Measurements from ENCODE around the gene C7orf57.
"Not testable (repeated sequence)": the region's sequence is repeated elsewhere in the genome, so short reads cannot be mapped to it uniquely, and the experiment has no call there.

The C7orf57 gene

GRCh38 chr7:48035301-48035966 lies at the start of gene C7orf57:
TSS of gene C7orf57 (plus strand) at chr7:48035543. CDS start at chr7:48036309, 766 bp downstream.
- H3K36me3 ChIP-seq (ENCODE audit: control insufficient read depth, insufficient read depth, low read length, severe bottlenecking), result no peaks in the 10 kb centered on the region
- H3K27me3 ChIP-seq (replicated peaks; ENCODE audit: control insufficient read depth, insufficient read depth, low read length), result peaks cover 24% of the 10 kb centered on the region
- H3K9me3 ChIP-seq (ENCODE audit: control insufficient read depth, low read length), result no peaks in the 10 kb centered on the region
- peaks cover 8% of the 10 kb centered on the region for H3K4me1 ChIP-seq (ENCODE audit: control insufficient read depth, insufficient read depth, low read length)
- peak; percentile 96 for DNase-seq (ENCODE audit: low read depth)
- peak within 1 kb of the TSS; percentile 80 for H3K4me3 ChIP-seq (ENCODE audit: low read length)
- no peak within 1 kb of the TSS for H3K9ac ChIP-seq (ENCODE audit: low read length)

GRCh38 chr7:47988496-47989386 lies 46.6 kb upstream of the C7orf57 start:
- no peak overlapping the region for H3K9ac ChIP-seq (ENCODE audit: low read length)
- H3K36me3 ChIP-seq (ENCODE audit: control insufficient read depth, insufficient read depth, low read length, severe bottlenecking), result no peaks in the 10 kb centered on the region
- no peaks in the 10 kb centered on the region for H3K27me3 ChIP-seq (replicated peaks; ENCODE audit: control insufficient read depth, insufficient read depth, low read length)
- no peak overlapping the region for H3K4me3 ChIP-seq (ENCODE audit: low read length)
- H3K9me3 ChIP-seq (ENCODE audit: control insufficient read depth, low read length), result no peaks in the 10 kb centered on the region
- peaks cover 5% of the 10 kb centered on the region for H3K4me1 ChIP-seq (ENCODE audit: control insufficient read depth, insufficient read depth, low read length)
- no peak for DNase-seq (ENCODE audit: low read depth)

- DNase-seq (ENCODE audit: low read depth); H3K9ac ChIP-seq (ENCODE audit: low read length); H3K27me3 ChIP-seq (replicated peaks; ENCODE audit: control insufficient read depth, insufficient read depth, low read length): not testable (repeated sequence)
Measured at GRCh38 chr7:47989607-47990400, 45.5 kb upstream of the C7orf57 start.

GRCh38 chr7:47990592-47990991 lies 44.8 kb upstream of the C7orf57 start:
- Histone ChIP-seq H3K36me3 (ENCODE audit: control insufficient read depth, insufficient read depth, low read length, severe bottlenecking) (no peaks in the 10 kb centered on the region), H3K27me3 (replicated peaks; ENCODE audit: control insufficient read depth, insufficient read depth, low read length) (no peaks in the 10 kb centered on the region), H3K4me3 (ENCODE audit: low read length) (no peak overlapping the region), H3K4me1 (ENCODE audit: control insufficient read depth, insufficient read depth, low read length) (peaks cover 5% of the 10 kb centered on the region), H3K9ac (ENCODE audit: low read length) (no peak overlapping the region), H3K9me3 (ENCODE audit: control insufficient read depth, low read length) (no peaks in the 10 kb centered on the region)
- DNase-seq (ENCODE audit: low read depth), result no peak

More at GRCh38 chr7:47989607-47990400, 45.5 kb upstream of the C7orf57 start:
- H3K4me1 ChIP-seq (ENCODE audit: control insufficient read depth, insufficient read depth, low read length); H3K9me3 ChIP-seq (ENCODE audit: control insufficient read depth, low read length); H3K36me3 ChIP-seq (ENCODE audit: control insufficient read depth, insufficient read depth, low read length, severe bottlenecking); H3K4me3 ChIP-seq (ENCODE audit: low read length): not testable (repeated sequence)

GRCh38 chr7:47991270-47991669 lies 44.1 kb upstream of the C7orf57 start:
- H3K36me3 ChIP-seq (ENCODE audit: control insufficient read depth, insufficient read depth, low read length, severe bottlenecking), result no peaks in the 10 kb centered on the region
- peak overlapping the region; percentile 79 for H3K4me3 ChIP-seq (ENCODE audit: low read length)
- H3K4me1 ChIP-seq (ENCODE audit: control insufficient read depth, insufficient read depth, low read length), result peaks cover 5% of the 10 kb centered on the region
- H3K27me3 ChIP-seq (replicated peaks; ENCODE audit: control insufficient read depth, insufficient read depth, low read length), result no peaks in the 10 kb centered on the region
- H3K9me3 ChIP-seq (ENCODE audit: control insufficient read depth, low read length), result no peaks in the 10 kb centered on the region
- peak overlapping the region; percentile 74 for H3K9ac ChIP-seq (ENCODE audit: low read length)
- DNase-seq (ENCODE audit: low read depth), result no peak

GRCh38 chr7:47991741-47992311 lies 43.5 kb upstream of the C7orf57 start:
- Histone ChIP-seq H3K36me3 (ENCODE audit: control insufficient read depth, insufficient read depth, low read length, severe bottlenecking) (no peaks in the 10 kb centered on the region), H3K9me3 (ENCODE audit: control insufficient read depth, low read length) (no peaks in the 10 kb centered on the region), H3K4me1 (ENCODE audit: control insufficient read depth, insufficient read depth, low read length) (peaks cover 5% of the 10 kb centered on the region), H3K4me3 (ENCODE audit: low read length) (peak overlapping the region; percentile 79), H3K9ac (ENCODE audit: low read length) (peak overlapping the region; percentile 74), H3K27me3 (replicated peaks; ENCODE audit: control insufficient read depth, insufficient read depth, low read length) (no peaks in the 10 kb centered on the region)
- DNase-seq (ENCODE audit: low read depth), result peak; percentile 84

- no peak for DNase-seq (ENCODE audit: low read depth)
- peak overlapping the region; percentile 79 for H3K4me3 ChIP-seq (ENCODE audit: low read length)
- no peaks in the 10 kb centered on the region for H3K36me3 ChIP-seq (ENCODE audit: control insufficient read depth, insufficient read depth, low read length, severe bottlenecking)
- H3K4me1 ChIP-seq (ENCODE audit: control insufficient read depth, insufficient read depth, low read length), result peaks cover 5% of the 10 kb centered on the region
- H3K27me3 ChIP-seq (replicated peaks; ENCODE audit: control insufficient read depth, insufficient read depth, low read length), result no peaks in the 10 kb centered on the region
- no peaks in the 10 kb centered on the region for H3K9me3 ChIP-seq (ENCODE audit: control insufficient read depth, low read length)
- peak overlapping the region; percentile 74 for H3K9ac ChIP-seq (ENCODE audit: low read length)
Measured at GRCh38 chr7:47992446-47992845, 42.9 kb upstream of the C7orf57 start.

- Histone ChIP-seq H3K4me1 (ENCODE audit: control insufficient read depth, insufficient read depth, low read length) (no peaks in the 10 kb centered on the region), H3K9ac (ENCODE audit: low read length) (no peak overlapping the region), H3K36me3 (ENCODE audit: control insufficient read depth, insufficient read depth, low read length, severe bottlenecking) (no peaks in the 10 kb centered on the region), H3K9me3 (ENCODE audit: control insufficient read depth, low read length) (no peaks in the 10 kb centered on the region), H3K27me3 (replicated peaks; ENCODE audit: control insufficient read depth, insufficient read depth, low read length) (no peaks in the 10 kb centered on the region), H3K4me3 (ENCODE audit: low read length) (no peak overlapping the region)
- no peak for DNase-seq (ENCODE audit: low read depth)
Measured at GRCh38 chr7:47999413-47999812, 35.9 kb upstream of the C7orf57 start.

- not testable (repeated sequence) for H3K27me3 ChIP-seq (replicated peaks; ENCODE audit: control insufficient read depth, insufficient read depth, low read length); H3K9me3 ChIP-seq (ENCODE audit: control insufficient read depth, low read length); H3K9ac ChIP-seq (ENCODE audit: low read length); H3K4me1 ChIP-seq (ENCODE audit: control insufficient read depth, insufficient read depth, low read length); H3K4me3 ChIP-seq (ENCODE audit: low read length); H3K36me3 ChIP-seq (ENCODE audit: control insufficient read depth, insufficient read depth, low read length, severe bottlenecking); DNase-seq (ENCODE audit: low read depth)
Measured at GRCh38 chr7:48000164-48000563, 35.2 kb upstream of the C7orf57 start.

- no peak for DNase-seq (ENCODE audit: low read depth)
- Histone ChIP-seq H3K4me1 (ENCODE audit: control insufficient read depth, insufficient read depth, low read length) (no peaks in the 10 kb centered on the region), H3K27me3 (replicated peaks; ENCODE audit: control insufficient read depth, insufficient read depth, low read length) (no peaks in the 10 kb centered on the region), H3K36me3 (ENCODE audit: control insufficient read depth, insufficient read depth, low read length, severe bottlenecking) (no peaks in the 10 kb centered on the region), H3K9ac (ENCODE audit: low read length) (no peak overlapping the region), H3K9me3 (ENCODE audit: control insufficient read depth, low read length) (no peaks in the 10 kb centered on the region), H3K4me3 (ENCODE audit: low read length) (no peak overlapping the region)
Measured at GRCh38 chr7:48004032-48004431, 31.3 kb upstream of the C7orf57 start.

- Histone ChIP-seq H3K9me3 (ENCODE audit: control insufficient read depth, low read length) (no peaks in the 10 kb centered on the region), H3K9ac (ENCODE audit: low read length) (no peak overlapping the region), H3K36me3 (ENCODE audit: control insufficient read depth, insufficient read depth, low read length, severe bottlenecking) (no peaks in the 10 kb centered on the region), H3K27me3 (replicated peaks; ENCODE audit: control insufficient read depth, insufficient read depth, low read length) (no peaks in the 10 kb centered on the region), H3K4me3 (ENCODE audit: low read length) (no peak overlapping the region), H3K4me1 (ENCODE audit: control insufficient read depth, insufficient read depth, low read length) (no peaks in the 10 kb centered on the region)
- DNase-seq (ENCODE audit: low read depth), result no peak
Measured at GRCh38 chr7:48004638-48005037, 30.7 kb upstream of the C7orf57 start.
